ENCODE results near the gene FNDC3B. TPM values are rescaled to one million over a fixed set of nuclear protein-coding genes. Genes with fewer than 3 reads are reported as not detected.
A peak's percentile ranks its signal among the peaks of the same experiment; 100 is the strongest.
"Not testable (repeated sequence)": the region's sequence is repeated elsewhere in the genome, so short reads cannot be mapped to it uniquely, and the experiment has no call there.

FNDC3B gene
- total RNA-seq, 1 donor from 2014 or later, result 56.1 TPM

GRCh38 chr3:172082820-172083513 is 43.6 kb downstream of the FNDC3B start:
- no peak for DNase-seq
- intact Hi-C loops (cut with DNase I), result no loop called here
- no peak for ATAC-seq (ENCODE audit: poor library complexity)

- intact Hi-C loops (cut with DNase I), result no loop called here
- ATAC-seq (ENCODE audit: poor library complexity), result no peak
- no peak for DNase-seq
These were observed 44.6 kb downstream of the FNDC3B start for GRCh38 chr3:172083995-172084409.

GRCh38 chr3:172084871-172085556 is 45.6 kb downstream of the FNDC3B start:
- DNase-seq (no peak), ATAC-seq (ENCODE audit: poor library complexity) (no peak)
- intact Hi-C loops (cut with DNase I), result no loop called here

DNA sequence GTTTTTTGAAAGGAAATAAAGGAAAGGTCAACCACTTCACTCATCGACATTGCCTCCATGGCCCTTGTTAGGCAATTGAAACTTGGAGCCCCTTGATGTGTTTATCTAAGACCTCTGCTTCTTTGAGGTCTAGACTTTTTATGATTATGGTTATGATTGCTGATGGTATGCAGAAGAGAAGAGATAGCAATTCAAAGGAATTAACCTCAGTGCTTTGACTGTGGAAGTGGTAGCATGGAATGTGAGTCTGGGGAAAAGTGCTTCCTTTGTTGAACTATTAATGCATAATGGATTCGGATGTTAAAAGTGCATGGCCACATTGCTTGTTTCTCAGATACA is 46.1 kb downstream of the FNDC3B start:
- DNase-seq (no peak), ATAC-seq (ENCODE audit: poor library complexity) (no peak)
- intact Hi-C loops (cut with DNase I), result no loop called here

DNA sequence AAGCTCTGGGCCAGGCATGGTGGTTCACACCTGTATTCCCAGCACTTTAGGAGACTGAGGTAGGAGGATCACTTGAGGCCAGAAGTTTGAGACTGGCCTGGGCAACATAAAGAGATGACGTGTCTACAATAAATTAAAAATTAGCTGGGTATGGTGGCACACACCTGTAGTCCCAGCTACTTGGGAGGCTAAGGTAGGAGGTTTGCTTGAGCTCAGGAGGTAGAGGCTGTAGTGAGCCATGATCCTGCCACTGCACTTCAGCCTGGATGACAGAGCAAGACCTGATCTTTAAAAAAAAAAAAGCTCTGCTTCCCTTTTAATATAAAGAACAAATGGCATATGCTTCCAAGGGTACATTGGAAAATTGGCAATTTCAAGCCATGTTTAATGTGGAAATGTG is 46.7 kb downstream of the FNDC3B start:
- intact Hi-C loops (cut with DNase I), result no loop called here
- ATAC-seq (ENCODE audit: poor library complexity), result no peak
- DNase-seq, result no peak

DNA sequence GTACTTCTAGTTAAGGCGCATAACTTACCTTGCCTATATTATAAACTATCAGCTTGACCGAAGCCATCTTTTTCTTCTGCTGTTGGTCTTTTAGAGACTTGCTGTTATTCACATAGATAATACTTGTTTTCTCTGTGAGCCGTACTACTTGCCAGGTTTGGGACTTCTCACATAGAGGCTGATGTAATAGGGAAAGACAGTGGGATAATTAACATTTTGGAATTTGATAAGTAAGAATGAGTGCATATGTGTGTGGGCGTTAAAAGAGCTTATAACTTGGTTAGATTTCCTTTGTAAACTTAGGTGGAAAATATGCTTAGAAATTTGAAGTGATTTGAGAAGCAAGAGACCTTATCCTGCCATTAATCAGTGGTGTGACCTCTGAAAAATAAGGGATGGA is 47.8 kb downstream of the FNDC3B start:
- intact Hi-C loops (cut with DNase I), result no loop called here
- DNase-seq (no peak), ATAC-seq (ENCODE audit: poor library complexity) (no peak)

DNA sequence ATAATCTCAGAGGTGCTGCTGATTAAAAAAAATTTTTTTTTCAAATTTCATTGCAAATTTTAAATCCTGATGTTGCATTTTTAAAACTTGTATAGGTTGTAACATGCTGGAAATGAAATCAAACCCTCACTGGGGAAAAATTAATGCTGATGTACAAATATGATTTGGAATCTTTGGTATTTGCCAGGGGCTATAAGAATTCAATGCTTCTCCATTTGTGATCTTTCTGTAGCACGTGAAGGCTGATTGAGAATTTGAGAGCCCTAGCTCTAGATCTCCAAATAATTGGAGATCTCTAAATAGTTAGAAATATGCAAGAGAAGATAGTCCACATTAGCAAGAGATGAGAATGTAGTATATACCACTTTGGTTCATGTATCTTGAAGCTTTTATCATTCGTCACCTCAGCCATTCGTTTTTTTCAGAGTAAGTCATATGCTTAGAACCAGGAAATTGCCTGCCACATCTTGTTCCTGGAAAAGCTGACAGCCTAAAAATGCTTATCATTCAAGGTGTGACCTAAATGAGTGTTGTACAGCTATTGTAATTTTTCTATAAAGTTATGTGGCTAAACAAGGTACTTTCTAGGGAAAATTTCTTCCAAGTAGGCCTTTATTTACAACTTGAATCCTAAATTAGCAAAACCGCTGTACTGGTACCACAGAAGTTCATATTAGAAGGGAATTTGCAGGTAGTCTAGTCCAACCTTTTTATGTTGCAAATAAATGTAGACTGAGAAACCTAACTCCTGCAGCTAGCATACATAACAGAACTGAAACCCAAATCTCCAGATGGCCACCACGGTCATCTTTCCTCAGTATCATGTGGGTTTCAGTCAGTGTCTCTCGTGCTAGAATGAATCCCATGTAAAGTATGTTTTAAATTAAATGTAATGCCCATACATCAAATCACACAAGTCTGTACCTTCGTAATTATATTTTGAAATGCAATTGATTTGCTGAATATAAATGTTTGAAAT is 48.5 kb downstream of the FNDC3B start:
- intact Hi-C loops (cut with DNase I), result no loop called here
- ATAC-seq (ENCODE audit: poor library complexity) (no peak), DNase-seq (no peak)

- intact Hi-C loops (cut with DNase I), result no loop called here
- DNase-seq (no peak), ATAC-seq (ENCODE audit: poor library complexity) (no peak)
These were observed 49.9 kb downstream of the FNDC3B start for GRCh38 chr3:172089250-172089649.

GRCh38 chr3:172090035-172090434 is 50.7 kb downstream of the FNDC3B start:
- ATAC-seq (ENCODE audit: poor library complexity) (no peak), DNase-seq (no peak)
- intact Hi-C loops (cut with DNase I), result no loop called here

- no peak for DNase-seq
- intact Hi-C loops (cut with DNase I), result no loop called here
- no peak for ATAC-seq (ENCODE audit: poor library complexity)
These were observed 53.3 kb downstream of the FNDC3B start for GRCh38 chr3:172092658-172093057.

GRCh38 chr3:172093581-172094443 is 54.4 kb downstream of the FNDC3B start:
- DNase-seq; ATAC-seq (ENCODE audit: poor library complexity); intact Hi-C loops (cut with DNase I): not testable (repeated sequence)

GRCh38 chr3:172094621-172095557 is 55.5 kb downstream of the FNDC3B start:
- intact Hi-C loops (cut with DNase I), result no loop called here
- peak; percentile 18 for ATAC-seq (ENCODE audit: poor library complexity)
- DNase-seq, result no peak

DNA sequence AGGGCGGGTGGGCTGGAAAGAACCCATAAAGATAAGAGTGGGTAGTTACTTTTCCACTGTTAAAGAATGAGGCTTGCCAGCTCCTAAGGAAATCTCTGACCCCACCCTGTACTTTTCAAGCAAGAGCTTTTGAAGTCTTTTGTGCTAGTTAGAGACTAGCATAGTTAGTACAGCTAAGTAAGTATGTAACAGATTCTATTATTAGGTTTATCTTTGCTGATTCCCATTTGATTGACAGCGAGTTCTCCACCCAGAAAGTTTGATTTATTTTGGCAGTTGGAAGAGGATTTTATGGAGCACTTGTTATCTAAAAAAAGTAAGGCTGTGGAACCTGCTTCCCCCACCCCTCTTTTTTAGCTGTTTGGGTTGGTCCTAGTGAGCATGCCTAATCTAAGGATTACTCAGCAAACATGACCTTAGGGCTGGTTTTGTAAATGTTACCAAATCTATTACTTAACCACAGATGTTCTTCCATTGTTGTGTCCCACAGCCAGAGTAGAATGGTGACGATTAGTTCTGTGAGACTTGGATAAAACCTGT is 57.6 kb downstream of the FNDC3B start:
- no peak for DNase-seq
- intact Hi-C loops (cut with DNase I), result no loop called here
- ATAC-seq (ENCODE audit: poor library complexity), result peak; percentile 53

- intact Hi-C loops (cut with DNase I), result no loop called here
- no peak for DNase-seq
- no peak for ATAC-seq (ENCODE audit: poor library complexity)
These were observed 58.2 kb downstream of the FNDC3B start for GRCh38 chr3:172097585-172097984.

DNA sequence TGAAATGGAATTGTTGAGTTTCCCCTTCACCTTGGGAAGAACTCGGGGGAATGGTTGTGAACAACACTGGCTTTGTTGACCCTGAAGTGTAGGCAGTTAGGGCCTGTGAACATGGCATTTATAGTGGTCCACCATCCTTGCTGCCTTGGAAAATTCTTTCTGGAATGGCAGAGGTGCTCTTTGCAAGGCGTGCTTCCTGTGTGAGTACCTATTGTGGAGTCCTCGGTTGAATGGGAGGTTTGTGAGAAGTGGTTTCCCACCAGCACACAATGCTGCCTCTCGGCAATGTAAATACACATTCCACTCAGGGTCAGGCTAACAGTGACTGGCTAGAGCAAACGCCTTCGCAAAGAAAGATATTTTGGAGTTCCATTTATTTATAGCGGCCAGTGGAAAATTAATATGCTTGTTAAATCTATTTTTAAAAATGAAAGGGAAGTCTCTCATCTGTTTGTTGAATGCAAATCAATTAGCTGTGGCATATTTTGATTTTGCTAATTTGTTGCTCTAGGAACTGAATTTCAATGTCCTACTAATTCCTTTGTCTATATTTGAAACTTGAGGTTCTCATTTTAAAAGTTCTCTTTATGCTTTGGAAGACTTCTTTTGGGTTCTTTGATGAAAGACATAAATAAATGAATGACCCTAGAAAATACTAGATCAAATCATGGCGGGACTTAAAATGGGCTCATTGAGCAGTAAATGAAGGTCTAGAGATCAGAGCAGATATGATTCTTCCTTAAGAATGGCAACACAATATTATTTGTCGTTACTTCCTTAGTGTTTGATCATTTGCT is 59.5 kb downstream of the FNDC3B start:
- ATAC-seq (ENCODE audit: poor library complexity), result peak; percentile 30
- intact Hi-C loops (cut with DNase I), result no loop called here
- no peak for DNase-seq

- ATAC-seq (ENCODE audit: poor library complexity), result no peak
- no peak for DNase-seq
- intact Hi-C loops (cut with DNase I), result no loop called here
These were observed 60.1 kb downstream of the FNDC3B start for GRCh38 chr3:172099495-172099808.

- no peak for DNase-seq
- ATAC-seq (ENCODE audit: poor library complexity), result no peak
- intact Hi-C loops (cut with DNase I), result no loop called here
These were observed 61.1 kb downstream of the FNDC3B start for GRCh38 chr3:172100482-172100881.
